ENCODE data around the gene ADRA2C.
A peak's percentile ranks its signal among the peaks of the same experiment; 100 is the strongest.

ADRA2C gene

DNA sequence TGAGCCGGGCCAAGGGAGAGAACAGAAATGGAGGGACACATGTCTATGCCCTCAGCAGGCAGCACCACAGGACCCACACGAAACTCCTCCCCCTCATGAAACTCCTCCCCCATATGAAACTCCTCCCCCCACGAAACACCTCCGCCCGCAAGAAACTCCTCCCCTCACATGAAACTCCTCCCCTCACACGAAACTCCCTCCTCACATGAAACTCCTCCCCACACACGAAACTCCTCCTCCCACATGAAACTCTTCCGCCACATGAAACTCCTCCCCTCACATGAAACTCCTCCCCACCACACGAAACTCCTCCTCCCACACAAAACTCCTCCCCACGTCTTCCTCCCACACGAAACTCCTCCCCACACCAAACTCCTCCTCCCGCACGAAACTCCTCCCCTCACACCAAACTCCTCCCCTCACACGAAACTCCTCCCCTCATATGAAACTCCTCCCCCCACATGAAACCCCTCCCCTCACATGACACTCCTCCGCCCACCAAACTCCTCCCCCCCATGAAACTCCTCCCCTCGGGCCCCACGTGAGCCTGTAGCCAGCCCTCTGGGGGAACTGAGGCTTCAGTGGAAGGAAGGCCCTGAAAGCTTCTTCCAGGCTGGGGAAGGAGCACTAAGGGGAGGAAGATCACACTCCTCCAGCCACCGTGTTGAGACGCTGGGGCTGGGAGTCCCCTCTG lies 15.2 kb downstream of the ADRA2C start:
- Histone ChIP-seq H3K4me2 (ENCODE audit: low read length) (no peak overlapping the region), H3K27ac (ENCODE audit: low read depth, low read length, poor library complexity, severe bottlenecking) (no peak overlapping the region)

GRCh38 chr4:3781997-3782930 lies 16.1 kb downstream of the ADRA2C start:
- Histone ChIP-seq H3K4me2 (ENCODE audit: low read length) (no peak overlapping the region), H3K27me3 (ENCODE audit: insufficient read depth, low read length) (no peaks in the 10 kb centered on the region), H3K9me3 (ENCODE audit: low read length) (no peaks in the 10 kb centered on the region), H3K9me2 (ENCODE audit: low read depth, low read length) (no peaks in the 10 kb centered on the region), H3F3A (ENCODE audit: insufficient read depth, low read length) (no peaks in the 10 kb centered on the region), H3K4me3 (ENCODE audit: low read depth, low read length, poor library complexity, severe bottlenecking) (no peak overlapping the region), H3K9ac (ENCODE audit: low read length) (no peak overlapping the region), H3K79me2 (ENCODE audit: insufficient read depth, low read length) (no peaks in the 10 kb centered on the region), H3K36me3 (ENCODE audit: insufficient read depth, low read length) (no peaks in the 10 kb centered on the region), H3K4me1 (ENCODE audit: insufficient read depth, low read length, severe bottlenecking) (no peaks in the 10 kb centered on the region), H3K27ac (ENCODE audit: low read depth, low read length, poor library complexity, severe bottlenecking) (no peak overlapping the region), H2AFZ (ENCODE audit: low read length) (no peak overlapping the region), H4K20me1 (ENCODE audit: insufficient read depth, low read length) (no peaks in the 10 kb centered on the region)
- no peak for TF ChIP-seq EZH2 (IDR thresholded peaks at IDR 0.05; ENCODE audit: borderline replicate concordance, low read length)
- TF ChIP-seq CTCF (IDR thresholded peaks at IDR 0.05; ENCODE audit: low read length), result no peak

More for the DNA sequence above, 15.2 kb downstream of the ADRA2C start:
- Histone ChIP-seq H3K36me3 (ENCODE audit: insufficient read depth, low read length) (no peaks in the 10 kb centered on the region), H3K79me2 (ENCODE audit: insufficient read depth, low read length) (no peaks in the 10 kb centered on the region), H3K27me3 (ENCODE audit: insufficient read depth, low read length) (no peaks in the 10 kb centered on the region), H3K4me3 (ENCODE audit: low read depth, low read length, poor library complexity, severe bottlenecking) (no peak overlapping the region), H2AFZ (ENCODE audit: low read length) (no peak overlapping the region), H3F3A (ENCODE audit: insufficient read depth, low read length) (no peaks in the 10 kb centered on the region), H3K9me2 (ENCODE audit: low read depth, low read length) (no peaks in the 10 kb centered on the region), H3K9me3 (ENCODE audit: low read length) (no peaks in the 10 kb centered on the region), H3K9ac (ENCODE audit: low read length) (no peak overlapping the region), H4K20me1 (ENCODE audit: insufficient read depth, low read length) (no peaks in the 10 kb centered on the region), H3K4me1 (ENCODE audit: insufficient read depth, low read length, severe bottlenecking) (no peaks in the 10 kb centered on the region)
- TF ChIP-seq EZH2 (IDR thresholded peaks at IDR 0.05; ENCODE audit: borderline replicate concordance, low read length) (no peak), CTCF (IDR thresholded peaks at IDR 0.05; ENCODE audit: low read length) (no peak)

- TF ChIP-seq CTCF (IDR thresholded peaks at IDR 0.05; ENCODE audit: low read length), result peak; percentile 19; the same call in 1 of the 2 replicates
- TF ChIP-seq EZH2 (IDR thresholded peaks at IDR 0.05; ENCODE audit: borderline replicate concordance, low read length), result no peak
- Histone ChIP-seq H3K27ac (ENCODE audit: low read depth, low read length, poor library complexity, severe bottlenecking) (no peak overlapping the region), H3K9me2 (ENCODE audit: low read depth, low read length) (no peaks in the 10 kb centered on the region), H2AFZ (ENCODE audit: low read length) (no peak overlapping the region), H3K36me3 (ENCODE audit: insufficient read depth, low read length) (no peaks in the 10 kb centered on the region), H3K9me3 (ENCODE audit: low read length) (no peaks in the 10 kb centered on the region), H4K20me1 (ENCODE audit: insufficient read depth, low read length) (no peaks in the 10 kb centered on the region), H3K79me2 (ENCODE audit: insufficient read depth, low read length) (no peaks in the 10 kb centered on the region), H3K4me1 (ENCODE audit: insufficient read depth, low read length, severe bottlenecking) (no peaks in the 10 kb centered on the region), H3K4me2 (ENCODE audit: low read length) (no peak overlapping the region), H3F3A (ENCODE audit: insufficient read depth, low read length) (no peaks in the 10 kb centered on the region), H3K9ac (ENCODE audit: low read length) (no peak overlapping the region), H3K4me3 (ENCODE audit: low read depth, low read length, poor library complexity, severe bottlenecking) (no peak overlapping the region), H3K27me3 (ENCODE audit: insufficient read depth, low read length) (no peaks in the 10 kb centered on the region)
Observed at GRCh38 chr4:3783693-3784306, 17.6 kb downstream of the ADRA2C start.

All from OCI-LY1 (cell line).